Activated B cell treated with CpG ODN at 0.5 μM for 24 hours (primary cell): Measurements from ENCODE around the gene RBFOX2. TPM values are rescaled to one million over a fixed set of nuclear protein-coding genes. Genes with fewer than 3 reads are reported as not detected.
"Not testable (repeated sequence)": the region's sequence is repeated elsewhere in the genome, so short reads cannot be mapped to it uniquely, and the experiment has no call there.

Experiments
- ATAC-seq: fragments of 200-7000 bp; cut with Tn5 transposase; one replicate; pipeline ENCODE4 v1.10.0; 2021; ENCODE audit warnings: low read depth, mild to moderate bottlenecking, moderate library complexity
- CTCF ChIA-PET: fragments of 350-600 bp; sonication (Branson Sonifier 250); formaldehyde crosslinking; loops from one replicate; lab custom pipeline; 2021; ENCODE audit warnings: antibody characterized with exemption; lab: Charles Lee
- POLR2A ChIA-PET: fragments of 350-600 bp; sonication (Branson Sonifier 250); formaldehyde crosslinking; loops from one replicate; lab custom pipeline; 2021; ENCODE audit warnings: antibody characterized with exemption; lab: Charles Lee
- DNase-seq: peaks from one replicate; pipeline ENCODE4 v3.0.0; 2022
- H3K27ac Mint-ChIP-seq: one replicate; pipeline ENCODE4 v1.8.0; 2020; ENCODE audit warnings: mixed read lengths
- H3K27me3 Mint-ChIP-seq: one replicate; pipeline ENCODE4 v1.8.0; 2021; ENCODE audit warnings: mixed read lengths
- H3K36me3 Mint-ChIP-seq: one replicate; pipeline ENCODE4 v1.8.0; 2021; ENCODE audit warnings: low read depth, mixed read lengths
- H3K4me1 Mint-ChIP-seq: one replicate; pipeline ENCODE4 v1.8.0; 2021; ENCODE audit warnings: mixed read lengths
- H3K4me3 Mint-ChIP-seq: one replicate; pipeline ENCODE4 v1.8.0; 2020; ENCODE audit warnings: mild to moderate bottlenecking, mixed read lengths
- H3K9me3 Mint-ChIP-seq: one replicate; pipeline ENCODE4 v1.8.0; 2020; ENCODE audit warnings: mixed read lengths
- intact Hi-C: fragments of 100-400 bp; cut with micrococcal nuclease; formaldehyde crosslinking; loops from one replicate; pipeline ENCODE4 v1.15.1; 2024
- total RNA-seq: library from RNA; stranded (reverse); gene quantifications from 2 replicates; pipeline ENCODE4 v1.2.3, GENCODE V29; 2022
- TF ChIP-seq, protein P1 (sequence below): fragments of 200-600 bp; IDR thresholded peaks from one replicate; pipeline ENCODE4 v1.8.0; 2022; ENCODE audit warnings: antibody characterized with exemption, mild to moderate bottlenecking

Gene RBFOX2
- total RNA-seq, 1 donor from 2014 or later: not detected

DNA sequence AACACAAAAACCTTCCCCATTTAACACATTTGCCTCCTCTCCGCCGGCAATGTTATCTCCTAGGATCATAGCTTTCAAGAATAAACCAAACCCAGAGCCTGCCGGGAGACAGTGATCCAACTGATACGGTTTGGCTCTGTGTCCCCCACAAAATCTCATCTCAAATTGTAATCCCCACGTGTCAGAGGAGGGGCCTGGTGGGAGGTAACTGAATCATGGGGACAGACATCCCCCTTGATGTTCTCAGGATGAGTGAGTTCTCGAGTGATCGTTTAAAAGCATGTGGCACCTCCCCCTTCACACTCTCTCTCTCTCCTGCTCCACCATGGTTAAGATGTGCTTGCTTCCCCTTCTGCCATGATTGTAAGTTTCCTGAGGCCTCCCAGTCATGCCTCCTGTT is 33.3 kb downstream of the RBFOX2 start:
- TF ChIP-seq, protein P1, sequence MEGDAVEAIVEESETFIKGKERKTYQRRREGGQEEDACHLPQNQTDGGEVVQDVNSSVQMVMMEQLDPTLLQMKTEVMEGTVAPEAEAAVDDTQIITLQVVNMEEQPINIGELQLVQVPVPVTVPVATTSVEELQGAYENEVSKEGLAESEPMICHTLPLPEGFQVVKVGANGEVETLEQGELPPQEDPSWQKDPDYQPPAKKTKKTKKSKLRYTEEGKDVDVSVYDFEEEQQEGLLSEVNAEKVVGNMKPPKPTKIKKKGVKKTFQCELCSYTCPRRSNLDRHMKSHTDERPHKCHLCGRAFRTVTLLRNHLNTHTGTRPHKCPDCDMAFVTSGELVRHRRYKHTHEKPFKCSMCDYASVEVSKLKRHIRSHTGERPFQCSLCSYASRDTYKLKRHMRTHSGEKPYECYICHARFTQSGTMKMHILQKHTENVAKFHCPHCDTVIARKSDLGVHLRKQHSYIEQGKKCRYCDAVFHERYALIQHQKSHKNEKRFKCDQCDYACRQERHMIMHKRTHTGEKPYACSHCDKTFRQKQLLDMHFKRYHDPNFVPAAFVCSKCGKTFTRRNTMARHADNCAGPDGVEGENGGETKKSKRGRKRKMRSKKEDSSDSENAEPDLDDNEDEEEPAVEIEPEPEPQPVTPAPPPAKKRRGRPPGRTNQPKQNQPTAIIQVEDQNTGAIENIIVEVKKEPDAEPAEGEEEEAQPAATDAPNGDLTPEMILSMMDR: no peak
- POLR2A ChIA-PET: no interaction called here
- ATAC-seq: no peak
- Mint-ChIP-seq H3K27ac (no peak overlapping the region), H3K4me3 (no peak overlapping the region), H3K9me3 (no peaks in the 10 kb centered on the region), H3K36me3 (no peaks in the 10 kb centered on the region), H3K27me3 (peaks cover 25% of the 10 kb centered on the region), H3K4me1 (peaks cover 3% of the 10 kb centered on the region)
- DNase-seq: no peak
- CTCF ChIA-PET: no interaction called here
- intact Hi-C loops: no loop called here

- DNase-seq, POLR2A ChIA-PET, intact Hi-C loops, CTCF ChIA-PET, H3K27ac Mint-ChIP-seq, H3K9me3 Mint-ChIP-seq, H3K4me1 Mint-ChIP-seq, H3K36me3 Mint-ChIP-seq, ATAC-seq, H3K4me3 Mint-ChIP-seq: not testable (repeated sequence)
- peaks cover 21% of the 10 kb centered on the region for H3K27me3 Mint-ChIP-seq
Observed at GRCh38 chr22:35993727-35994126, 34.9 kb downstream of the RBFOX2 start.

DNA sequence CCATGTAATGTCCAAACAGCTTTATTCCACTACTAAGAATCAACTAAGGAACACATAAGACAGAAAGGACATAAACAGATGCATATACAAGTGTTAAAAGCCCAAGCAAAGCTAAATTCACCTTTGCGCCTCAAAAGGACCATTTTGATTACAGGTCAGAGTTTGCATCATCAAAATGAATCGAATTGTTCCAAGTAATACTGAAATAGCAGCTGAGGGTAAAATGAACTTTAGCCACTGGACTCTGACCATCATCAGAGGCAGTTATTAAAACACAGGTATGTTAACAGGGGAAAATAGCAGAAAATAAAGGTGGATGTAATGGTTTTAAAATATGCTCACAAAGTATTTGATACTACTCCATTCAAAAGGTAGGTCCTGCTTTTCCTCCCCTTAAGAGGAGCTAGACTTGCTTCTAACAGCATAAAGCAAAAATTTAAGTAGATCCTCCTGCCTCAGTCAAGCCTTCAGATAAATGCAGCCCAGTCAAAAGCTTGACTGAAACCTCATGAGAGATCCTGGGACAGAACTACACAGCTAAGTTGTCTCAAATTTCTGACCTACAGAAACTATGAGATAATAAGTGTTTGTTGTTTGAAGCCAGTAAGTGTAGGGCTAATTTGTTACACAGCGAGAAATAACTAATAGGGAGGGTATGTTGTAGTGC is 35.4 kb downstream of the RBFOX2 start:
- POLR2A ChIA-PET: interaction anchor here (1.0 kb wide), 1 partner anchor 25 kb away, joined by 4 read pairs; no protein-coding TSS in a partner anchor
- Mint-ChIP-seq H3K4me1 (peaks cover 3% of the 10 kb centered on the region), H3K27me3 (peaks cover 19% of the 10 kb centered on the region), H3K36me3 (no peaks in the 10 kb centered on the region), H3K9me3 (no peaks in the 10 kb centered on the region), H3K27ac (no peak overlapping the region), H3K4me3 (no peak overlapping the region)
- CTCF ChIA-PET: no interaction called here
- intact Hi-C loops: no loop called here
- TF ChIP-seq, protein P1: no peak
- no peak for DNase-seq
- ATAC-seq: no peak

- no peak overlapping the region for H3K4me3 Mint-ChIP-seq
- peaks cover 3% of the 10 kb centered on the region for H3K4me1 Mint-ChIP-seq
- H3K27ac Mint-ChIP-seq: no peak overlapping the region
- TF ChIP-seq, protein P1: no peak
- DNase-seq (no peak), ATAC-seq (no peak)
- peaks cover 13% of the 10 kb centered on the region for H3K27me3 Mint-ChIP-seq
- POLR2A ChIA-PET: no interaction called here
- CTCF ChIA-PET: no interaction called here
- no peaks in the 10 kb centered on the region for H3K9me3 Mint-ChIP-seq
- intact Hi-C loops: no loop called here
- H3K36me3 Mint-ChIP-seq: no peaks in the 10 kb centered on the region
Observed at GRCh38 chr22:35991168-35991567, 37.5 kb downstream of the RBFOX2 start.

DNA sequence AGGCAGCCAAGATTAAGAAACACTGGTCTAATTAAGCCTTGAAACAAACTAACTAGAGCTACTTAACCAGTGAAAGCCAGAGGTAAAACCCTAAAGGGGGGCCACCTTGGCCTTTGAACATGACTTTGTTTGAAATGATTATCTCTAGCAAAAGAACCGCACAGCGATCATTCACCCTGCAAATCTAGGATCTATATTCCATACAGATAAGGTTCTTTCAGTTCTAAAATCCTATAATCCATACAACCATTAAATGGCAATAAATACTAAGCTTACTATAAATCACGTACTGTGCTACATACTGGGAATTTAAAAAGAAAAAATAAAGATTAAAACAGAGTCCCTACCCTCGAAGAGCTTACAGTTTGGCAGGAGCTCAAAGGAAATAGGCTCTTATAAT is 40.6 kb downstream of the RBFOX2 start:
- Mint-ChIP-seq H3K27ac (no peak overlapping the region), H3K9me3 (no peaks in the 10 kb centered on the region), H3K36me3 (no peaks in the 10 kb centered on the region), H3K4me3 (no peak overlapping the region), H3K4me1 (no peaks in the 10 kb centered on the region), H3K27me3 (peaks cover 21% of the 10 kb centered on the region)
- ChIA-PET CTCF (no interaction called here), POLR2A (no interaction called here)
- DNase-seq (no peak), ATAC-seq (no peak)
- TF ChIP-seq, protein P1: no peak
- intact Hi-C loops: no loop called here

GRCh38 chr22:35987487-35987886 is 41.1 kb downstream of the RBFOX2 start:
- Mint-ChIP-seq H3K4me3 (no peak overlapping the region), H3K9me3 (no peaks in the 10 kb centered on the region), H3K27ac (no peak overlapping the region), H3K36me3 (no peaks in the 10 kb centered on the region), H3K27me3 (peaks cover 19% of the 10 kb centered on the region), H3K4me1 (no peaks in the 10 kb centered on the region)
- DNase-seq (no peak), ATAC-seq (no peak)
- ChIA-PET CTCF (no interaction called here), POLR2A (no interaction called here)
- TF ChIP-seq, protein P1: no peak
- intact Hi-C loops: no loop called here
